OCI-LY1 (cell line): ENCODE measurements around the gene ZCCHC8.

Source experiments
- EZH2 ChIP-seq: fragments of 200-600 bp; sonication (generic), shearing (Covaris generic); IDR thresholded peaks from 2 replicates; pipeline ENCODE4 v1.8.0; 2017; ENCODE audit warnings: borderline replicate concordance, mixed run types, mild to moderate bottlenecking, antibody characterized with exemption, low read length, moderate library complexity, mixed read lengths
- TF ChIP-seq, protein P1 (sequence below): fragments of 200-600 bp; sonication (generic), shearing (Covaris generic); IDR thresholded peaks from 2 replicates; pipeline ENCODE4 v1.5.1; 2017; ENCODE audit warnings: mild to moderate bottlenecking, antibody characterized with exemption, low read length, moderate library complexity, mixed read lengths

GRCh38 chr12:122520676-122521075, 19.9 kb upstream of the ZCCHC8 start:
- no peak for TF ChIP-seq EZH2
- TF ChIP-seq, protein P1, sequence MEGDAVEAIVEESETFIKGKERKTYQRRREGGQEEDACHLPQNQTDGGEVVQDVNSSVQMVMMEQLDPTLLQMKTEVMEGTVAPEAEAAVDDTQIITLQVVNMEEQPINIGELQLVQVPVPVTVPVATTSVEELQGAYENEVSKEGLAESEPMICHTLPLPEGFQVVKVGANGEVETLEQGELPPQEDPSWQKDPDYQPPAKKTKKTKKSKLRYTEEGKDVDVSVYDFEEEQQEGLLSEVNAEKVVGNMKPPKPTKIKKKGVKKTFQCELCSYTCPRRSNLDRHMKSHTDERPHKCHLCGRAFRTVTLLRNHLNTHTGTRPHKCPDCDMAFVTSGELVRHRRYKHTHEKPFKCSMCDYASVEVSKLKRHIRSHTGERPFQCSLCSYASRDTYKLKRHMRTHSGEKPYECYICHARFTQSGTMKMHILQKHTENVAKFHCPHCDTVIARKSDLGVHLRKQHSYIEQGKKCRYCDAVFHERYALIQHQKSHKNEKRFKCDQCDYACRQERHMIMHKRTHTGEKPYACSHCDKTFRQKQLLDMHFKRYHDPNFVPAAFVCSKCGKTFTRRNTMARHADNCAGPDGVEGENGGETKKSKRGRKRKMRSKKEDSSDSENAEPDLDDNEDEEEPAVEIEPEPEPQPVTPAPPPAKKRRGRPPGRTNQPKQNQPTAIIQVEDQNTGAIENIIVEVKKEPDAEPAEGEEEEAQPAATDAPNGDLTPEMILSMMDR, result no peak
